HG03066 (cell line): ENCODE results near the gene KCNS1.

Experiments used
- ATAC-seq: cut with Tn5 transposase; IDR thresholded peaks from one replicate; pipeline ENCODE4 v1.9.1; 2021; ENCODE audit warnings: low read depth; ENCODE audit not compliant: unreplicated experiment

KCNS1 gene

GRCh38 chr20:45052698-45053429 lies 48.1 kb downstream of the KCNS1 start:
- ATAC-seq, result no peak

- ATAC-seq, result no peak
Observed at GRCh38 chr20:45051204-45052060, 49.5 kb downstream of the KCNS1 start.

GRCh38 chr20:45049904-45050471 lies 50.9 kb downstream of the KCNS1 start:
- ATAC-seq, result no peak

DNA sequence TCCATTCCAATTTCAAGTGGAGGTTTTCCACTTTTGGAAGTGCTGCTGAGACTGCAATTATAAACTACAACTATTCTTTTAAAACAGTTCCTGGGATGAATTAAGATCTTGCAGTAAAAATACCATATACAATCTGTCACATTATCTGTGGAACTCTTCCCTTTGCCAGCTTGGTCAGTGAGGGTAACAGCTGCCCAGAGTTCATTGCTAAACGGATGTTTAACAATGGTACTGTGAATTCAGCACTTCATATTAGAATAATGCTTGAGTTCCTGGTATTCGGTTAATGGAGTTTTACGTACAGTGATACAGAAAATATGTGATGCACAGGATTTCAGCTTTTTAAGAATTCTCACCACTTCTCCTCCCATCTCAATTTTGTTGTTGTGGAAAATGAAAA lies 51.5 kb downstream of the KCNS1 start:
- ATAC-seq, result no peak

DNA sequence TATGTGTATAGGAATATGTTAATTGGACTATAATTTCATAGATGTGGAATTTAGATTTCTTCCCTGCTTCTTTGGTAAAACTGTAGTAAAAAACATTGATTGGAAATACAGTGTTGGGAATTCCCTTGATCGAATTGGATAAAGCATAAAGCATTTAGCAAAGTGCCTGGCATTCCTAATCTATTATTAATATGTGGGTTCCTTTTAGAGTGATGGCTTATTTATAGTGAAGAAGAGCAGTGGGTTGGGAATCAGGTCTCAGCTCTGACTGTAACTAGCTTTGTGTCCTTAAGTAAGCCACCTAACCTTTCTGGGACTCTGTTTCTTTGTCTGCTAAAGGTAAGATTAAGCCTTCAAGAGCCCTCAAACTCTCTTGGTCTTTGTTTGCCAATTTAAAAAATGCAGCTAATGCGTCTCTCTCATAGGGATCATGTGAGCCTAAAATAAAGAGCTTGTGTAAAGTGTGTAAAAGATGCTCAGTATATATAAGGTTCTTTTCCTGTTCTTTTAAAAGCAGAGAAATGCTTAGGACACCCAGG lies 53.3 kb downstream of the KCNS1 start:
- no peak for ATAC-seq

DNA sequence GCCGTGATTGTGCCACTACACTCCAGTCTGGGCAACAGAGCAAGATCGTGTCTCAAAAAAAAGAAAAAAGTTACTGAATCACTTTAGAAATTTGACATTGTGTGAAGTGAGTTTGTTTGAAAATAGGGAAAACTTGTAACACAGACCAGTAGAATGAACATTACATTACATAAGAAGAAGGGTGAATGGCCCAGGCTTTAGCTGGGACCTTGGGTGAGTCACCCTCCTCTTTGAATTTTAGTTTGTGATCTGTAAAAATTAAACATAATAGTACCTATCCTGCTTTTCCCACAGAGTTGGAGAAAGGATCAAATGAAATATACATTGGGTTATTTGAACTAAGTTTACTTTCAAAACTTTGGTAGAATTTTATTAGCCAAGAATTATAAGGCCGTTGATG lies 56.3 kb downstream of the KCNS1 start:
- no peak for ATAC-seq

DNA sequence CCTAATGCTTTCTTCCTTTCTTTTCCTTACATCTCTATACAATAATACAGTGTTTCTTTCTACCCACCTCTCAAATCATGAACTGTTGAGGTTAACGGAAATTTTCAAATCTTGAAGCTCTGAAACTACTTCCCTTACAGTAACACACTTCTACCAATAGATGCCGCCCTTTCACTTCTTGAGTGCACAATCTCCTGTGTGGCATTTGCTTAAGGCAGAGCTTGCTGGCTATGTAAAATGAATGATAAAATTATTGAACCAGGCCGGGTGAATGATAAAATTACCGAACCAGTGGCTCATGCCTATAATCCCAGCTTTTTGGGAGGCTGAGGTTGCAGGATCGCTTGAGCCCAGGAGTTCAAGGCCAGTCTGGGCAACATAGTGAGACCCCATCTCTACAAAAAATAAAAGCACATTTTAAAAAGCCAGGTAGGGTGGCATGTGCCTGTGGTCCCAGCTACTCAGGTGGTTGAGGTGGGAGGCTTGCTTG lies 56.8 kb downstream of the KCNS1 start:
- ATAC-seq, result no peak

GRCh38 chr20:45042978-45043377 lies 57.9 kb downstream of the KCNS1 start:
- ATAC-seq, result no peak
